Endothelial cell of umbilical vein (primary cell): ENCODE measurements around the gene AKAP11. TPM values are rescaled to one million over a fixed set of nuclear protein-coding genes. Genes with fewer than 3 reads are reported as not detected.

Experiments
- BruUV-seq: library from RNA; stranded (reverse); fragments of 400-500 nt; replicated peaks from 2 replicates; lab custom pipeline; 2021; lab: Mats Ljungman, UMichigan
- CTCF ChIA-PET: fragments of 300-600, 350-600 bp; sonication (Branson Sonifier 250); formaldehyde crosslinking; loops from one replicate; lab custom pipeline; 2021; ENCODE audit warnings: antibody characterized with exemption, inconsistent platforms; lab: Charles Lee
- POLR2A ChIA-PET: fragments of 300-600, 350-600 bp; sonication (Branson Sonifier 250); formaldehyde crosslinking; loops from one replicate; lab custom pipeline; 2021; ENCODE audit warnings: antibody characterized with exemption, inconsistent platforms; lab: Charles Lee
- DNase-seq: peaks from one replicate; pipeline ENCODE4 v3.0.0-alpha.2; 2011; ENCODE audit warnings: low read depth, low spot score
- FAIRE-seq: peaks from 2 replicates; lab custom pipeline; 2011; peaks lifted over from hg19 to GRCh38; lab: Jason Lieb, UNC
- H2AFZ ChIP-seq: 2 replicates; pipeline ENCODE4 v1.6.0; 2012; ENCODE audit warnings: low read depth, low read length, control low read depth, inconsistent platforms
- H3K27ac ChIP-seq: 2 replicates; pipeline ENCODE4 v1.5.1; 2011; ENCODE audit warnings: low read depth, mild to moderate bottlenecking, control low read depth, low read length, moderate library complexity; ENCODE audit not compliant: insufficient read depth
- H3K27me3 ChIP-seq, 2 experiments: 2 replicates each; pipeline versions ENCODE4 v1.6.0 to v1.6.1; 2011; ENCODE audit warnings: low read length in 2 of 2, mixed read lengths in 1 of 2; ENCODE audit not compliant: control insufficient read depth in 2 of 2, insufficient read depth in 2 of 2
- H3K36me3 ChIP-seq, 2 experiments: 2 replicates in 1 of 2; 3 replicates in 1 of 2; pipeline ENCODE4 v1.5.1; 2011; ENCODE audit warnings: low read length in 2 of 2, mild to moderate bottlenecking in 1 of 2, moderate library complexity in 1 of 2; ENCODE audit not compliant: control insufficient read depth in 2 of 2, insufficient read depth in 2 of 2; ENCODE audit errors: extremely low read depth in 1 of 2
- H3K4me1 ChIP-seq: 3 replicates; pipeline ENCODE4 v1.5.1; 2011; ENCODE audit warnings: mild to moderate bottlenecking, low read length; ENCODE audit not compliant: control insufficient read depth, insufficient read depth; ENCODE audit errors: extremely low read depth
- H3K4me2 ChIP-seq: 2 replicates; pipeline ENCODE4 v1.6.1; 2011; ENCODE audit warnings: low read length, control low read depth, mixed read lengths; ENCODE audit not compliant: insufficient read depth
- H3K4me3 ChIP-seq, 3 experiments: fragments of 200-600 bp in 1 of 3; sonication (generic), shearing (Covaris generic) in 1 of 3; replicated peaks in 1 of 3; 2 replicates each; pipeline ENCODE4 v1.5.1; 2011 to 2016; ENCODE audit warnings: control low read depth in 3 of 3, low read length in 3 of 3, mild to moderate bottlenecking in 2 of 3, inconsistent platforms in 1 of 3, low read depth in 1 of 3, moderate library complexity in 1 of 3; ENCODE audit not compliant: insufficient read depth in 1 of 3
- H3K79me2 ChIP-seq: 2 replicates; pipeline ENCODE4 v1.6.0; 2012; ENCODE audit warnings: low read length, inconsistent platforms; ENCODE audit not compliant: control insufficient read depth, insufficient read depth
- H3K9ac ChIP-seq: replicated peaks from 2 replicates; pipeline ENCODE3; 2011; ENCODE audit warnings: low read length, control low read depth; ENCODE audit not compliant: insufficient read depth; ENCODE audit errors: extremely low read depth
- H3K9me1 ChIP-seq: replicated peaks from 3 replicates; pipeline ENCODE4 v1.6.0; 2011; ENCODE audit warnings: mild to moderate bottlenecking, low read length; ENCODE audit not compliant: control insufficient read depth, insufficient read depth; ENCODE audit errors: extremely low read depth
- H3K9me3 ChIP-seq: replicated peaks from 2 replicates; pipeline ENCODE4 v1.5.1; 2012; ENCODE audit warnings: low read length, inconsistent platforms; ENCODE audit not compliant: control insufficient read depth, insufficient read depth
- H4K20me1 ChIP-seq: replicated peaks from 2 replicates; pipeline ENCODE3; 2011; ENCODE audit warnings: mild to moderate bottlenecking, low read length; ENCODE audit not compliant: control insufficient read depth, insufficient read depth; ENCODE audit errors: extremely low read depth
- CTCF ChIP-seq, 2 donors: IDR thresholded peaks; 1 replicate in 1 of 2; 2 replicates in 1 of 2; pipeline ENCODE4 v1.5.1; 2011; ENCODE audit warnings: low read length in 2 of 2, mild to moderate bottlenecking in 2 of 2, moderate library complexity in 2 of 2, control low read depth in 1 of 2, inconsistent platforms in 1 of 2, low read depth in 1 of 2; ENCODE audit not compliant: insufficient read depth in 1 of 2; ENCODE audit errors: extremely low read depth in 1 of 2
- EZH2 ChIP-seq: IDR thresholded peaks from 2 replicates; pipeline ENCODE4 v1.6.1; 2012; ENCODE audit warnings: borderline replicate concordance, low read depth, mild to moderate bottlenecking, moderate library complexity, low read length, inconsistent platforms; ENCODE audit not compliant: severe bottlenecking
- FOS ChIP-seq: IDR thresholded peaks from 2 replicates; pipeline ENCODE4 v1.6.1; 2011; ENCODE audit warnings: mild to moderate bottlenecking, low read length, moderate library complexity, borderline replicate concordance; ENCODE audit not compliant: insufficient read depth
- GATA2 ChIP-seq: IDR thresholded peaks from 2 replicates; pipeline ENCODE4 v1.7.0; 2011; ENCODE audit warnings: low read depth, mild to moderate bottlenecking, moderate library complexity, mixed read lengths, low read length; ENCODE audit not compliant: insufficient read length, insufficient read depth
- JUN ChIP-seq: IDR thresholded peaks from 2 replicates; pipeline ENCODE4 v1.6.1; 2011; ENCODE audit warnings: borderline replicate concordance, low read depth; ENCODE audit not compliant: insufficient read length, insufficient read depth
- MAX ChIP-seq: IDR thresholded peaks from 2 replicates; pipeline ENCODE4 v1.6.1; 2011; ENCODE audit not compliant: insufficient read depth, insufficient read length
- POLR2A ChIP-seq: IDR thresholded peaks from 2 replicates; pipeline ENCODE4 v1.6.1; 2012; ENCODE audit warnings: low read depth, mild to moderate bottlenecking, control low read depth, low read length
- POLR2AphosphoS5 ChIP-seq: IDR thresholded peaks from 2 replicates; pipeline ENCODE4 v1.6.1; 2012; ENCODE audit warnings: low read depth, mild to moderate bottlenecking, control low read depth, low read length, moderate library complexity; ENCODE audit not compliant: insufficient read depth
- dilution Hi-C: fragments of 300-500 bp; cut with MboI; formaldehyde crosslinking; loops from one replicate; pipeline ENCODE4 v1.15.0; 2019; ENCODE audit warnings: low sequenced_read_pairs; ENCODE audit not compliant: extremely low pct_ligation_motif_present
- intact Hi-C: fragments of 100-400 bp; cut with micrococcal nuclease; formaldehyde crosslinking; loops from one replicate; pipeline ENCODE4 v1.10.0; 2022
- polyA plus RNA-seq, 4 experiments: library from polyadenylated mRNA; depleted of rRNA in 3 of 4; stranded (reverse) in 3 of 4; unstranded in 1 of 4; fragments of >200 nt; gene quantifications; 2 replicates each; pipeline versions ENCODE4 v1.2.1 to v1.2.3, GENCODE V29; 2011 to 2012; ENCODE audit warnings: missing spikeins in 1 of 4
- total RNA-seq: library from RNA; stranded (reverse); gene quantifications from 2 replicates; pipeline ENCODE4 v1.2.3, GENCODE V29; 2021

The AKAP11 gene
- total and polyA plus RNA-seq, 2 donors (not counting 3 experiments of a cell fraction or from before 2014, with no cell fraction given) = 4.9 to 20.2 TPM

- Histone ChIP-seq H3K4me1 (peaks cover 4% of the 10 kb centered on the region), H3K27me3 (no peaks in the 10 kb centered on the region), H2AFZ (no peak overlapping the region), H3K27ac (no peak overlapping the region), H3K4me3 (no peak overlapping the region), H3K9me1 (no peaks in the 10 kb centered on the region), H3K9ac (no peak overlapping the region), H3K4me2 (no peak overlapping the region), H3K79me2 (no peaks in the 10 kb centered on the region), H3K36me3 (no peaks in the 10 kb centered on the region), H4K20me1 (no peaks in the 10 kb centered on the region), H3K9me3 (no peaks in the 10 kb centered on the region)
- peak; percentile 7 for DNase-seq
- no peak for FAIRE-seq
- TF ChIP-seq CTCF (IDR thresholded peaks at IDR 0.05; ENCODE audit: extremely low read depth in 1 of 2, insufficient read depth in 1 of 2, low read depth in 1 of 2, low read length in 2 of 2) = no peak
- TF ChIP-seq POLR2A = no peak
- no peak for TF ChIP-seq GATA2
- TF ChIP-seq FOS = no peak
- no peak for TF ChIP-seq JUN
- no peak for TF ChIP-seq EZH2
- TF ChIP-seq POLR2AphosphoS5 = no peak
- TF ChIP-seq MAX = no peak
- no TSS peak for BruUV-seq
- CTCF ChIA-PET = no interaction called here
- intact Hi-C loops (loop anchor here (10.0 kb wide), 1 partner anchor 233 kb away; no protein-coding TSS in a partner anchor), dilution Hi-C loops (no loop called here)
- POLR2A ChIA-PET = no interaction called here
Measured at GRCh38 chr13:42361701-42362100, 89.7 kb downstream of the AKAP11 start.
